ENCODE measurements around the gene GRM2.
"Not testable (repeated sequence)": the region's sequence is repeated elsewhere in the genome, so short reads cannot be mapped to it uniquely, and the experiment has no call there.

The GRM2 gene

DNA sequence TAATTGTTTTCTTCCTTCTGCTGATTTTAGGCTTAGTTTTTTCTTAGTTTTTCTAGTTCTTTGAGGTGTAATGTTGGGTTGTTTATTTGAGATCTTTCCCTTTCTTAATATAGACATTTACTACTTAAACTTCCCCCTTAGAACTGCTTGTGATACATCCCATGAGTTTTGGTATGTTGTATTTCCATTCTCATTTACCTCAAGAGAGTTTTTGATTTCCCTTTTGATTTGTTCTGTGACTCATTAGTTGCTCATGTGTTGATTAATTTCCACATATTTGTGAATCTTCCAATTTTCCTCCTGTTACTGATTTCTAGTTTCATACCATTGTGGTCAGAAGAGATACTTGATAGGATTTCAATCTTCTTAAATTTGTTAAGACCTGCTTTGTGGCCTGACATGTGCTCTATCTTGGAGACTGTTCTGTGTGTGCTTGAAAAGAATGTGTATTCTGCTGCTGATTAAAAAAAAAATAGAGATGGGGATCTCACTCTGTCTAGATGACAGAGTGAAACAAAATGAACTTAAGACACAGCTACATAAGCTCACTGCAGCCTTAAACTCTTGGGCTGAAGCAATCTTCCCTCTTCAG lies 22.3 kb downstream of the GRM2 start:
- no peak for DNase-seq

DNA sequence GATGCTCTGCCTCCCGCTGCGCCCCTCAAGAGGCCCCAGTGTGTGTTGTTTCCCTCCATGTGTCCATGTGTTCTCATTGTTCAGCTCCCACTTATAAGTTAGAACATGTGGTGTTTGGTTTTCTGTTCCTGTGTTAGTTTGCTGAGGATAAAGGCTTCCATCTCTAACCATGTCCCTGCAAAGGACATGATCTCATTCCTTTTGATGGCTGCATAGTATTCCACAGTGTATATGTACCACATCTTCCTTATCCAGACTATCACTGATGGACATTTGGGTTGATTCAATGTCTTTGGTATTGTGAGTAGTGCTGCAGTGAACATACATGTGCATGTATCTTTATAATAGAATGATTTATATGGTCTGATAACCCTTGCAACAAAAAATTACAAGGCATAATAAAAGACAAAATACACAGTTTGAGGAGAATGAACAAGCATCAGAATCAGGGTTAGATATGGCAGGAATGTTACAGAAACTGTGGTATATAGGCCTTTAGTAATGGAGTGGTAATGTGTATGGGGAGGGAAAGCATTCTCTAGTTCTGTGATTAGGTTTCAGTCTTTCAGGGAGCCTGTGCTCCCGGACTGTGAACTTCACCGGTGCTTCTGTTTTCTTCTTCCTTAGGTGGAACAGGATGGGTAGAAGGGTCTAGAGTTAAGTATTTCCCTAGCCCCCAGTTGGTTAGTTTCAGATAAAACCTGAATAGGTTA lies 27.1 kb downstream of the GRM2 start:
- no peak for DNase-seq

DNA sequence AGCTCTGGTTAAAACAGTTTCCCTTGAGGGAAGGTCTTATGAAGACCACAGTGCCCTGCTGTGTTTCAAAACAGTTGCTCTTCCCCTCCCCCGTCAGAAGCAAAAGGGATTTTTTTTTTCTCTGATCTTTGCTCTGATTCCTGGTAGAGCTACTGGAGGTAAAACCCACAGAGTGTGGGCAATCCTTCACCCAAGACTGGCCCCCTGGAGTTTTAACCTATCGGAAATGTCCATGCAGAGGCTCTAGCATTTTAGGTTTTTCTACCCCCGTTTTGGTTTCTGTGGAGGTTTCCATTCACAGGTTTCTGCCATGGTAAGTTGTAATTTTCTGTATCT lies 27.7 kb downstream of the GRM2 start:
- DNase-seq, result no peak

DNA sequence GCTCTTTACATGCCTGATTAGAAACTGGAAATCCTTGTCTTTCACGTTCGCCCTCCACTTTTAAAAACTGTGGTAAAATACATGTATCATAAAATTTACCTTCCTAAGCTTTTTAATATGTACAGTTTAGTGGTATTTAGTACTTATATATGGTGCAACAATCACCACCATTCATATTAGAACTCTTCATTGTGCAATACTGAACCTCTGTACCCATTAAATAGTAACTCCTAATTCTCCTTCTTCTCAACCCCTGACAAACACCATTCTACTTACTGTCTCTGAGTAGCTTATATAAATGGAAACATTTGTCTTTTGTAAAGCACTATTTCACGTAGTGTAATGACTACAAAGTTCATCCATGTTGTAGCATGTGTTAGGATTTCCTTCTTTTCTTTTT lies 28.2 kb downstream of the GRM2 start:
- DNase-seq, result no peak

DNA sequence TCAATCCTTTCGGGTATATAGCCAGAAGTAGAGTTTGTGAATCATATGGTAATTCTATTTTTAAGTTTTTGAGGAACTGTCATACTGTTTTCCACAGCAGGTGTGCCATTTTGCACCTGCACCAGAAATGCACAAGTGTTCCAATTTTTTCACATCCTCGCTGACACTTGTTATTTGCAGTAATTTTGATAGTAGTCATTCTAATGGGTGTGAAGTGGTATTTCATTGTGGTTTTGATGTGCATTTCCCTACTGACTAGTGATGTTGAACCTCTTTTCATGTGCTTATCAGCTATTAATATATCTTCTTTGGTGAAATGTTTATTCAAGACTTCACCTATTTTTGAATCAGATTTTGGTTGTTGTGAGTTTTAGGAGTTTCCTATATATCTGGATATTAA lies 29.1 kb downstream of the GRM2 start:
- no peak for DNase-seq

DNA sequence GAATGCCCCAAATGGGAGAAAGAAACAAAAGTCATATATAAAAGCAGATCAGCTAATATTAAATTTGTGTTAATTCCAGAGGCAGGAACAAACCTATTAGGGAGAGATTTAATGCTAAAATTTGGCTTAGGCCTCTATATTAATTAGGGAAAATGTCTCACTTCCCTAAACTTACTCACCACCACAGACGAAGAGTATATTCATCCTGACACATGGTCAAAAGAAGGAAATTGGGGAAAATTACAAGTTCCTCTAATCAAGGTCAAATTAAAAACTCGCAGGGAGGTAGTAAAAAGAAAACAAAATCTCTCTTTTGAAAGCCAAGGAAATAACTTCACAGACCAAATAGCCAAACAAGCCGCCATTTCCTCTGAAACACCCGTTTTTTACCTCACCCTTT lies 32.2 kb downstream of the GRM2 start:
- DNase-seq, result no peak

DNA sequence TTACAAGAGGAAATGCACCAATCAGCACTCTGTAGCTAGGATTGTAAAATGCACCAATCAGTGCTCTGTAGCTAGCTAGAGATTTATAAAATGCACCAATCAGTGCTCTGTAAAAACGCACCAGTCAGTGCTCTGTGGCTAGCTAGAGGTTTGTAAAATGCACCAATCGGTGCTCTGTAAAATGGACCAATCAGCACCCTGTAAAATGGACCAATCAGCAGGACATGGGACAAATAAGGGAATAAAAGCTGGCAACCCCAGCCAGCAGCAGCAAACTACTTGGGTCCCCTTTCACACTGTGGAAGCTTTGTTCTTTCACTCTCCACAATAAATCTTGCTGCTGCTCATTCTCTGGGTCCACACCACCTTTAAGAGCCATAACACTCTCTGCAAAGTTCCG lies 35.5 kb downstream of the GRM2 start:
- not testable (repeated sequence) for DNase-seq

DNA sequence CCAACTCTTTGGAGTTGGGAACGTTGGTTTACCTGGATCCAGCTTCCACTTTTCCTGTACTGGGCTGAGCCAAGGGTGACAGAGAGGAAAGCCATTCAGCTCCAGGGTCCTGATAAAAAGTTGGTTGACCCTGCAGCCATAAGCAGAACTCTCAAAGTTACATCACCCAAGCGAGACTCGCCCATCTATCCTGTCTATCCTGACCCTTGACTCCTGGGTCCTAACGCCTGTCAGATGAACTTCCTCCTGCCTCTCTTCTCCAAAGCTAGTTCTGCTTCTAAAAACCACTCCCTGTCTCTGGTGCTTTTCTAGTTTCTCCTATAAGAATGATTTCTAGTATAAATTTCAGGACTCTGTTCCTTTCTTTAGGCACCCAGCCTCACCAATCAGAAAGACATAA lies 36.1 kb downstream of the GRM2 start:
- DNase-seq, result not testable (repeated sequence)

DNA sequence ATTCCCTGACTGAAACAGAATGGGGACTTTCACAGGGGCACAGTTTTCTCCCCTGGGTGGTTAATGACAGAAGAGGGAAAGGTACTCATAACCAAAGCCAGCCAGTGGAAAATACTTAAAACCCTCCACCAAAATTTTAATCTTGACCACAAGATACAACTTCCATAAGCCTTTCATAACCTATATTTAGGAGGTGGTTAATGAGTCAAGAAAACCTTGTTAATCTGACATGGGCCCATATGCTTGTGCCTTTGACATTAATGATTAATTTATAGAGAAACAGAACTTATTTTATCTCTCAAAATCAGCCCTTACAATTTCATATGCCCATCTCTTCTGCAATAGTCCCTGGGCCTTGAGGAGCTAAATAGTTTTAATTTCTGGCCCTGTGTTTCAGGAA lies 41.0 kb downstream of the GRM2 start:
- DNase-seq, result no peak

DNA sequence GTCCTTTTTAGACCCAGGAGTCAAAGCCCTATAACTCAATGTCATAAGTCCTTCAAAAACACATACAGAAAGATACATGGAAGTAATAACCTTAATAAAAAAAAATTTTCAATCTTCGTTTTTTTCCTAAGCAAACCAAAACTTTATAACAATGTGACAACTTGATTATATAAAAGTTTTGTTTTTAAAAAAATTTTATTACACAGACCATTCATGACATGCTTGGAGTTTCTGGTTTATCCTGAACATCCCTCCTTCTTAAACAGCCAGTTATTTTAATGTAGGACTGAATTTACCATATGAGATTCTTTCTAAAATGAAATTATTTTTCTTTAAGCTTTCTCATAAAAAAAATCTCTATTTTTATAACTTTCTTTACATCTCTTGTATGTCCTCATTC lies 41.5 kb downstream of the GRM2 start:
- no peak for DNase-seq

DNA sequence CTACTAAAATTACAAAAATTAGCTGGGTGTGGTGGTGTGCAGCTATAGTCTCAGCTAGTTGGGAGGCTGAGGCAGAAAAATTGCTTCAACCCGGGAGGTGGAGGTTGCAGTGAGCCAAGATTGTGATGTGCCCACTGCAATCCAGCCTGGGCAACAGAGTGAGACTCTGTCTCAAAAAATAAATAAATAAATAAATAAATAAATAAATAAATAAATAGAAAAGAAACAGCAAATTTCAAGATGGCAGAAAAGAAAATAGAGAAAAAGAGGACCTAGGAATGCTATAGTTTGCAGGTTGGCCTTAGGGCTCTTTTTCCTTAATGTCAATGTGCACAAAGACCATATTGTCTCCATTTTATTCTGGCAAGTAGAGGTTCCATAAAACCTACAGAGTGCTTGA lies 44.0 kb downstream of the GRM2 start:
- DNase-seq, result no peak

DNA sequence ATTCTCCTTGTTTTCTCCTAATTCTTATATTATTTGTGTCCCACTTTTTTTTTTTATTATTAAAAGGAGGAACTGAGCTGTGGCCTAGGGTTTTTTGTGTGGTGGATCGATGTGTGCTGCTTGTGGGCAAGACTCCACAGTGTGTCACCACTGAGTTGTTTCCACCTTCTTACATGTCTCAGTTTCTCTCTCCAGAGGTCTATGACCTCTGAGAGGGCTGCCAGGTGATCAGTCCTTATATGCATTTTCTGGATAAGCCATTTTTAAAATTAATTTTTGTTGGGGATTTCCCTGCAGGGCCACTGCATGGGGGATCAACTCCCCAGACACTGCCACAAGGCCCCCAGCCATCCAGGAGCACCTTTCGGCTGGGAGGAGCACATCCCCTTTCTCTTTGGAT lies 44.4 kb downstream of the GRM2 start:
- DNase-seq, result no peak

DNA sequence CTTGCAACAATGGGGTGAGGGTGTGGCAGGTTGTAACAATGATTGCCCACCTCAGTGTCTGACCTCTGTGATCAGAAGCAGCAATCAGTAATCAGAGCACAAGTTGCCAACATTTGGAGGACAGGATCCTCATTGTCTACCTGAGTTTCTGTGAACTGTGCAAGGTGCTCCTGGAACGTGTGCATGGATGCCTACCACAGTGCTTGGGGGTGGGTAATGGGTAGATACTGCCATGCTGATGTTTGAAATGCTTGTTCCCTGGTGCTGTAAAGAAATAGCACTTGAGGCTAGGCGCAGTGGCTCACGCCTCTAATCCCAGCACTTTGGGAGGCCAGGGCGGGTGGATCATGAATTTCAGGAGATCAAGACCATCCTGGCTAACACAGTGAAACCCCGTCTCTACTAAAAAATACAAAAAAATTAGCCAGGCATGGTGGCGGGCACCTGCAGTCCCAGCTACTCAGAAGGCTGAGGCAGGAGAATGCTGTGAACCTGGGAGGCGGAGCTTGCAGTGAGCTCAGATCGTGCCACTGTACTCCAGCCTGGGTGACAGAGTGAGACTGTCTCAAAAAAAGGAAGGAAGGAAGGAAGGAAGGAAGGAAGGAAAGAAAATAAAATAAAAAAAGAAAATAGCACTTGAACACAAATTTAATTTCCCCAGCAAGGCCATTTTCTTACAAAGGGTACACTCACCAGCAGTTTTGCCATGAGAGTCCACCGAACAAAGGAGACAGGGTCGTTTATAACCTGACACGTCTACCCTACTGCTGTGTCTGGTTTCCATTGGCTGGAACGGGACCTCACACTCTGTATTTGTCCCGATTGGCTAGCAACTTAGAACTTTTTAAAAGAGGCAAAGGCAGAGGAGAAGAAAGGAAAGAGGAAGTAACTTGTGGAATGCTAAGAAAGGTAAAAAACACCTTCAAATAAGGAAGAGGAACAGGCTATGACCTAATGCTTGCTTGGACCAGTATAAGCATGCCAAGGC lies 47.2 kb downstream of the GRM2 start:
- DNase-seq, result not testable (repeated sequence)

DNA sequence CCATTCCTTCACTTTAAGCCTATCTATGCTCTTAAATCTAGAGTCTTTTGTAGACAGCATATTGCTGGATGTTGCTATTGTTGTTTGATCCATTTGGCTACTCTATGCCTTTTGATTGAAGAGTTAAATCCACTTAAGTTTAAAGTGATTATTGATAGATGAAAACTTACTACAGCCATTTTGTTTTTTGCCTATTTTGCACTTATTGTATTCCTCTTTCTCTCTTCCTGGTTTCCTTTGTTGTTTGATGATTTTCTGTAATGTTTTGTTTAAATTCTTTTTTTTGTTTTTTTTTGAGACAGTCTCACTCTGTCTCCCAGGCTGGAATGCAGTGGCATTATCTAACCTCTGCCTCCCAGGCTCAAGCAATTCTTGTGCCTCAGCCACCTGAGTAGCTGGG lies 52.3 kb downstream of the GRM2 start:
- DNase-seq, result no peak

All from GF-D8 (cell line).